Superior temporal gyrus (tissue), 1 donor: ENCODE data around the gene EFCAB12.

Experiments used
- DNase-seq: peaks from one replicate; pipeline ENCODE4 v3.0.0-alpha.2; 2016; ENCODE audit errors: extremely low spot score

The EFCAB12 gene

DNA sequence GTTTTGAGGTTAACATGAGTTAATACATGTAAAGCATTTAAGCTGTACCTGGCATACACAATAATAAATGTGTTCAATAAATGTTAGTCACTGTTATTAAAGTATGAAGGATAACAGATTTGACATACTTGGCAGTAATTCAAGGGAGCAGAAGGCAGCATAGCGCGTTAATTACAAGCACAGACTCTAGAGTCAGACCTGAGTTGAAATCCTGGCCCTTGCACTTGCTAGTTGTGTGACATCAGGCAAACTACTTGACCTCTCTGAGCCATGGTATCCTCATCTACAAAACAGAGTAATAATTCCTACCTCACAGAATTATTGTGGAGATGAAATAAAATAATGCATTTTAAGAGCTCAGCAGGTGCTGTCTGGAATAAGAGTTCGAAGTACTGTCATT is 17.0 kb upstream of the EFCAB12 start:
- DNase-seq, result no peak

DNA sequence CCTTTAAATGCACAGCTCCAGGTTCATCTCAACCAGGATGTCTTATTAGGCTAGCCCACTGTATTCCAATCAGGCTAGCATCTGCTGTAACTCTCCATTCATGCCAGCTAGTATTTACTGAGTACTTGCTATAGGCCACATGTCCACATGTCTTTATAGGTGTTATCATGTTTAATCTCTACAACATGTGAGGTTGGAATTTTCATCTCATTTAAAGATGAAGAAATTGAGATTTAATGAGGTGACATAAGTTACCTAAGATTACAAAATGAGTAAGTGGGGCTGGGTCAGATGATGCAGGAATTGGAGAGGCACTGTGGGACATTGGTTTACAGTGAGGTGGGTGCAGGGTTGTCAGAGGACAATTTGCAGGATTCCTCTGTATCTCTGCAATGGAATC is 14.5 kb upstream of the EFCAB12 start:
- DNase-seq, result peak; percentile 21

DNA sequence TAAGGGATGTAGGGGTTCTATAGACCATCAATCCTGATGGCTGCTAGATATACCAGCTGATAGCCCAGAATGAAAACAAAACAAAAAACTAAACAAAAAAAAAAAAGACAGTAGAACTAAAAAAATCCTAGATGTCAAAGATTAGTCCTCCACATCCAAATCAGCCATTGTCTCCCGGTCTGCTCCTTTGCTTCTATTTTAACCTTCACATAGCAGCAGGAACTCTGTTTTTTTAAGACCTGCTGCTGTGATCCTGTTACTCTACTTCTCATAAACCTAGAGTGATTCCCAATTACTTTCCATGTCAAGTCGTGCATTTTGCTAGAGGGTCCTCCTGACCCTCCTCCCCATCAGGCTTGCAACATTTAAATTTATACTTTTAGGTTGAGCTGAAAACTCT is 14.1 kb upstream of the EFCAB12 start:
- peak; percentile 32 for DNase-seq

DNA sequence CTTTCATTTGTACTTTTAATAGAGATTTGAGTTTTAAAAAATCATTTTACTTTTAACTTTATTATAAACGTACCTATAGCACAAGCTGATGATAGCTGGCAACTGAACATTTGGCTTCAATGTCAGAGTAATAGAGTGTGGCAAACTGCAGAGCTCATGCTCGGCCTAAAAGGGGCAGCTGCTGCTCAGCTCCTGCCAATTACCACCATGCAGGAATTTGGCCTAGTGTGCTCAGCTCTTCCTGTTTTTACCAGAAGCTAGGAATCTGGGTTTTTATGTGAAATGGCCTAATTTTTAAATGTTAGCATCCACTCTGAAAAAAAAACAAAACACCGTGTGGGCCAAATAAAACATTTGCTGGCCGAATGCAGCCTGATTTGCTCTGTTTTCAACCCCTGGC is 13.3 kb upstream of the EFCAB12 start:
- peak; percentile 73 for DNase-seq

DNA sequence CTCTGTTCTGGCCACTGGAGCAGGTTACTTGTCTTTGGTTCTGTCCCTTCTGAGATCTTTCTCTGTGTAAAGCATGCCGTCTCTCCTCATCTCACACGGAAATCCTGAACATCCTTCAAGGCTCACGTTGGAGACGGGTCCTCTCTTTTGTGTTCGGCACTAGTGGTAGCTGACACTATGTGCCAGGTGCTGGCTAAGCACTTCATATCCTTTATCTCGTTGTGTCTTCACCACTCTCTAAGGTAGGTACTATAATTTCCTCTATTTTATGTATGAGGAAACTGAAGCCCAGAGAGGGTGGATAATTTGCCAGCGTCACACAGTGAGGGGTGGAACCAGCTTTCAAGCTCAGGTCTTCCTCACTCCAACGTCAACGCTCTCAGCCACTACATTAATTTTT is 12.8 kb upstream of the EFCAB12 start:
- DNase-seq, result peak; percentile 30

DNA sequence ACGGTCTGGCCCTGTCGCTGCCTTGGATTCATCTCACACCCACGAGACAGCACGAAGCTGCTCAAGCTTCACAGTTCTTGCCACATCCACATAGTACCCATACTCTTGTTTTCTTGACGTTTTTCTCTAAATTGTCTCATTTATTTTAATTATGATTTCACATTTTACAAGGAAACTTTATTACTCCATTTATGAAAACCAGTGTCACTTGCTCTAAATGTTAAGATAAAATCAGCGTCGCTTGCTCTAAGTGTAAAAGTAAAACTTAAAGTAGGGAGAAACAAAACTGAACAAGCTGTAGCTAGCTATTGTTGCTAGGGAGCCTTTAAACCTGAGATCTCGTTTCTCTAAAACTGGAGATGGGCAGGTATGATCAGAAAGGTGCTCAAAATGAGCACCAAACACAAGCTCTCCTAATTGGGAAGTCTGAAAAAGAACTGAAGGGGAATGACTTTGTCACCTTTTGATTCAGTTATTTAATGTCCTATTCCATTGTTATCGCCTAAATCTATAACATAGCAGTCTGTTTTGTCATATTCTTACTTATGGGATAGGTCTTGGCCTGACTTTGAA is 12.3 kb upstream of the EFCAB12 start:
- peak; percentile 46 for DNase-seq

DNA sequence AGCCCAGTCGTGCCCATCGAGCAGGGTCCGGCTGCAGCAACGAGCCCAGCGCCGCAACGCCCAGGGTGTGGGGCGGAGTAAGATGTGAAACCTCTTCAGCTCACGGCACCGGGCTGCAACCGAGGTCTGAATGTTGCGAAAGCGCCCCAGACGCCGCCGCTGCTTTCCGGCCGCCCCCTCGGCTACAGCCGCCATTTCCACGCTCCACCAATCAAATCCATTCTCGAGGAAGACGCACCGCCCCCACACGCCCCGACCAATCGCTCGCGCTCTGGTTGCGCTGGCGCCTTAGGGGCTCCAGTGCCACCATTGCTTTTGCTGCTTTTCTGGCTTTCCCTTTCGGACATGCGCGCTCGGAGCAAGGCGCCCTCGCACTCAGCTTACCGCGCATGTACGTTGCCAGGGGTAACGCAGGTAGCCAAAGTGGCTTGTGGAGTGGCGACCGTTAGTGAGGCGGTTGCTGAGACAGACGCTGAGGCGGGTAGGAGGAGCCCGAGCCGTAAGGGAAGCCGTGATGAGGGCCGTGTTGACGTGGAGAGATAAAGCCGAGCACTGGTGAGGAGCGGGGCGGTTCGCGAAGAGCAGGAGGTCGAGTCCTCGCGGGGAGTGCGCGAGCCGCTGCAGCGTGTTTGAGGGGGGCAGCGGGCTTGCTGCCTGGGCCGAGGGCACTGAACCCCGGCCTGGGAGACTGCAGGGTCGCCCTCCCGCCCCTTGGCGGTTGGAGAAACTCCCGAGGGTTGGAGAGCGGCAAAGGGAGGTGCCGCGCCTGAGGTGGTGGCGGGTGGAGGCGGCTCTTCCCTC is 11.6 kb upstream of the EFCAB12 start, which contains the start of the genes IFT122 and MBD4:
TSS of gene IFT122 (plus strand) at position 408 of the 801 bp plus-strand sequence. CDS start at position 515, 107 bp downstream.
TSS of gene MBD4 (minus strand) at position 132 of the 801 bp plus-strand sequence. CDS start at position 17, 115 bp downstream.
- peak; percentile 99 for DNase-seq

DNA sequence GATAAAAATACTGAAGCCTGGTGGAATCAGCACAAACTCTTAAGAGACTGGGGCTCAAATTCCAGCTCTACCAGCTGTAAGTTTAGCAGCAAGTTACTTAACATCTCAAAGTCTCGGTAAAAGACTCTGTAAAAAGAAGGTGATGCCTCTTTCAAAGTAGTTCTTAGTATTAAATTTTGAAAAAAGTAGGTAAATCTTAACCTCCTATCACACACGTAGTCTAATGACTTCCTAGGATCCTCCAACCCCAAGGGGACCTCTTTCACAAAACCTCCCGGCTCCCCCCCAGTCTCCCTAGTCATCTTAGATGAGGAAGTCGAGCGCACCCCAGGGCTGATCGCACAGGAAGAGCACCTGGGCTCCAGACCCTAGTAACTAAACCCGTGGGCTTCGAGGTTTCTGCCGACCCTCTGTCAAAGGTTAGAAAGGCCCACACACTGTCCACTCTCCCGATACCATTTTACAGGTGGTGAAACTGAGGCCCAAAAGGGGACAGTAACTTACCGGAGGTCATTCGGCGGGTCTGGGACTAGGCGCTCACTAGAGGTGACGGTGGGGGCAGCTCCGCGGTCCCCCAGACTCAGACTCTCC is 10.9 kb upstream of the EFCAB12 start:
- peak; percentile 33 for DNase-seq

DNA sequence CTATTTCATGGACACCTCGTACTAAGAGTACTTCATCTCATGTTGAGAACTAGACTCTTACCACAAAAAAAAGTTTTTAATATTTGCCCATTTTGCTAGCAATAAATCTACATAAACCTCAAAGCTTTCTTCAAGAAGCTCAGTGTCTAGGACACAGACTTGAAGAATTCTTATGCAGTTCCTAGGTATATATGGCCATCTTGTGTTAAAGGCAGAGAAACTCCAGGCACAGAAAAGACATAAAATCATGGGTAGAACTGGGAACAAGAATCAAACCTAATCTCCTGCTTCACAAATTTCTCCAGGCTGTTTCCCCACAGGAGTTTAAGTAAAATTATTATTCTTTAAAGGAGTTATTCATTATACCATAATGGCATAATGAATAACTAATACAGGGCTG is 6.9 kb upstream of the EFCAB12 start:
- DNase-seq, result peak; percentile 12

DNA sequence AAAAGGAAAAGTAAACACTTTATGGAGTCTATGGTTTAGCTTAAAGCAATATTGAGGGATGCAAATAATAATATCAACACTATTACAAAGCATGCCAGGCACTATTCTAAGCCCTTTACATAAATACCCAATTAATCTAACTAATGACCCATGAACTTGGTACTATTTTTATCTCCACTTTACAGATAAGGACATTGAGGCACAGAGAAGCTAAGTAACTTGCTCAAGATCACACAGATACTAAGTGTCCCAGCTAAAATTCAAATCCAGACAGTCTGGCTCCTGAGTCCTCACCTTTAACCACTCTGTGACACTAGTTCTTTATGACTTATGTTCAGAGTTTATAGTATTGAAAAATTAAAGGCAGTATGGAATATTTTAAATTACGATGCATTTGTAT is 5.7 kb upstream of the EFCAB12 start:
- no peak for DNase-seq

DNA sequence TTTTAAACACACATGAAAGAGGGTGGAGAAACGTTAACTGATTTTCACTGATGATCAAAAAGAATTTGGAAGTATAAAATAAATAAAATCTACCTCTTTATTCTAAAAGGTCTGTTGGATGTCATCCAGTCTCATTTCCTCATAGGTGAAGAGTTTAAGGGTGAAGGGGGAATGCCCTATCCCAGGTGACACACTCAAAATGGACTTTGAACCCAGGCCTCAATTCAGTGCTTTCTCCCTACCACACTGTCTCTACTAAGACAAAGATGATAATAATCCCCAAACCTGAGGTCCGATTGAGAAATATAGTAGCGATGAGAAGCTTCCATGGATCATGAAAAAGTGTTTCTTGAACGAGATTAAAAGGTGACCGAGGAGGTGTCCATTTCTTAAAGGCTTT is 5.1 kb upstream of the EFCAB12 start:
- no peak for DNase-seq

DNA sequence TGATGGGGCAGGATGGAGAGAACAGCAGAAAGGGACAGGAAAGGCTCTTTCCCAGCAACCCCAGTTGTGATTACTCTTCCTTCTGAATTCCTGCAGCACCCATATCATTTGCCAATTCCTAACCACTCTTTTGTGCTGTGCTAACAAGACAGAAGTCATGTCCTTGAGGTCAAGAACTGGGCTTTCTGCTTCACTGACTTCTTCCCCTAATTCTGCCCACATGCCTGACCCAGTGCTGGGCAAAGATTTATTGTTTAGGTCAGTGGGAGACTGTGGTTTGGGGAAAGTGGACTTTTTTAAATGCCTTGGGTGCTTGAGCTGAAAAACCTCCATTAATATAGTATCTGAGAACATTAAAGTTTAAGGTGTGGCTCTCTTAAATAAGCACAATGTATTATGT is 4.2 kb upstream of the EFCAB12 start:
- DNase-seq, result no peak

DNA sequence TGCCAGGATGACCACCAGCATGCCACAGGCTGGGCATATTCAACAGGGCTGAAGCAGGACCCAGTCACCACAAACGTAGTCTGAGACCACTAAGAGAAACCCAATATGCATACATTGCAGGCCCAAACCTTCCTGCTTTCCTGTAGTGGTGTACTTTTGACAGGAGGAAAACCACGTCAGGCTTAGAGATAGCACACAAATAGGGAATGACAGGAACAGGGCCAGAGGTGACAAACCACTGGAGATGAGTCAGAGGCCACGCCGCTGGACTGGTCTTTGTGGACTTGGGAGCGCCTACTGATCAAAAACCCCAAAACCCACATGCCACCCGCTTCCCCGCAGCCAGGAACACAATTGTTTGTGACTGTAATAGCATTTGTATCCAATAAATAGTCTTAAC is 3.6 kb upstream of the EFCAB12 start:
- DNase-seq, result no peak

DNA sequence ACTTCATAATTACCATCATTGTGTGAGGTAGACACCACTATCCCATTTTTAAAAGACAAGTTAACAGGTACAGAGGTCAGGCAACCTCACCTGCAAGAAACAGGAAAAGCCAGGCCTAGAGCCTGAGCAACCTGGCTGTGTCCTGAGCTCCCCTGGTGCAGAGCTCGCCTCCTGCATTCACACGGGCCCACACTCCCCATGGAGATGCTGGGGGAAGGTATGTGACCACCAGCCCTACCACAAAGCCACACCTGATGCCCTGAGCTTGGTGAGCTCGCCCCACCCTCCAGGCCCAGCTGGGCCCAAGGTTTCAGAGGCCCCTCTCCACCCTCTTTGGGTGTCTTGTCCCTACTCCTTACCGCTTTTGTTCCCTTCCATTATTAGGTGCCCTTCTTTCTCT is 1.2 kb upstream of the EFCAB12 start:
- DNase-seq, result no peak

DNA sequence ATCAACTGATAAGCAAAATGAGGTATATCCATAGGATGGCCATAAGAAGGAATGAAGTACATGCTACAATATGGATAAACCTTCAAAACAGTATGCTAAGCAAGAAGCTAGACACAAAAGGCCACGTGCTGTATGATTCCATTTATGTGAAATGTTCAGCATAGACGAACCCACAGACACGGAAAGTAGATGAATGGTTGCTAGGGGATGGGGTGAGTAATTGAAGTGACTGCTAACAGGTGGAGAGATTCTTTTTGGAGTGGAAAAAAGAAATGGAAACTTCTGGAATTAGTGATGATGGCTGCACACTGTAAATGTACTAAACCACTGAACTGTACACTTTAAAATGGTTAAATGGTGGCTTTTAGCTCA is 630 bp upstream of the EFCAB12 start:
- no peak for DNase-seq

DNA sequence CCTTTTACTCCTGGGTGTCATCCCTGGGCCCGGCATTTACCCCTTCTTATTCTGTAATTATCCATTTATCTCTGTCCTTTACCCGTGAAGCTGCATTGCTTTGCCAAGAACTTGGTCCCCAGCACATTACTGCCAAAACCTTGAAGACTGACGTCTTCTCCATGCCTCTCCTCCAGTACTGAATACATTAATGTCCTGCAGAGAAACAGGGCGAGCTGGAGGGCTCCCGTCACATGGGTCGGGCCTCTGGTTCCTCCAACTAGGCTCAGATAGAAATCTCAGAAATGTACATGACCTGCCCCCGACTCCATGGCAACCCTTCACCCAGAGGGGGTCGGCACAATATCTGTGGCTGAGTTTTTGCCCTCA is 445 bp downstream of the EFCAB12 start:
- no peak for DNase-seq

DNA sequence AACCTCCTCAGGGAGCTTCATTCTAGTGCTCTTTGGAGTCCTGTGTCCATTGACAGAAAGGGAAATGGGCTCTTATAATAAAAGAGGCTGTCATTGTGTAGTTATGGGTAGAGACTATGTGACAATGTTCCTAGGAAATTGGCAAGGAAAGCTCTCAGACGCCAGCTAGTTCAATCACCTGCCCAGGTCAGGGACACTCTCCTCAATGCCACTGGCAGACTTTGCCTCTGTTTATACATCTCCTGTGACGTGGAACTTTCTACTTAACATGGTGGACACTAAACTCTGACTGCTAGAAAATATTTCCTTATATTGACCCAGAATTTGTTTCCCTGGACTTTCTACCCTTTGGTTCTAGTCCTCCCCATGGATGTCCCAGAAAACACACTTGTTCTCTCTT is 2.8 kb downstream of the EFCAB12 start:
- DNase-seq, result no peak

DNA sequence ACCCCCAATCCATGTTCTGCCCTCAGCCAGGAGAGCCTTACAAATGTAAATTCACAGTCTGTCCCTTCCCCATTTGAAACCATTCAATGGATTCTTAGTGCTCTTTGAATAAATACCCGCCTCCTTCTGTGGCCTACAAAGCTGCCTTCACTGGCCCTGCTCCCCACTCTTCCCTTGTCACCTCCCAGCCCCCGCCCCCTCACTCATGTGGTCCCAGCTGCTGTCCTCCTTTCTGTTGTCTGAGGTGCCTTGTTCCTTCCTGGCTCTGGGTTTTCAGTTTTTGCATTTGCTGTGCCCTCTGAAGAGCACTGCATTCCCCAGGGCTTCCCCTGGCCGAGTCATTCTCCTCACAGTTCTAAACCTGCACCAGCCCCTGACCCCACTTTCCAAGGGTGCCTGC is 3.2 kb downstream of the EFCAB12 start:
- DNase-seq, result no peak

DNA sequence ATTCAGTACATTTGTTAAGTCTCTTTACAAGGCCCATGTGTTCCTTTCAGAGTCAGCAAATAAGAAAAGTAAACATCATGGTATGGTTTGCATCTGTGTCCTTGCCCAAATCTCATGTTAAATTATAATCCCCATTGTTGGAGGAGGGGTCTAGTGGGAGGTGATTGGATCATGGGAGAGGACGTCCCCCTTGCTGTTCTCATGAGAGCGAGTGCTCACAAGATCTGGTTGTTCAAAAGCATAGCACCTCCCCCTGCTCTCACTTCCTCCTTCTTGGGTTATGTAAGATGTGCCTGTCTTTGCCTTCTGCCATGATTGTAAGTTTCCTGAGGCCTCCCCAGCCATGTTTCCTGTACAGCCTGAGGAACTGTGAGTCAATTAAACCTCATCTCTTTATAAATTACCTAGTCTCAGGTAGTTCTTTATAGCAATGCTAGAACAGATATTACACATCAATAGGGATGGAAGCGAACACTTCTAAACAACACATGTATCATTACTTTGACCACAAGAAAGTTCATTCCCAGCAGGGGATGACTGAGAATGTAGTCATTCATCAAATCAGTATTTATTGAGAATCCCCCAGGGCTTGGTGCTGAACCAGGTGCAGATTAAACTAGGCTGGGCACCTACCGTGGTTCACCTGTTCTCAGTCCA is 4.1 kb downstream of the EFCAB12 start:
- no peak for DNase-seq

DNA sequence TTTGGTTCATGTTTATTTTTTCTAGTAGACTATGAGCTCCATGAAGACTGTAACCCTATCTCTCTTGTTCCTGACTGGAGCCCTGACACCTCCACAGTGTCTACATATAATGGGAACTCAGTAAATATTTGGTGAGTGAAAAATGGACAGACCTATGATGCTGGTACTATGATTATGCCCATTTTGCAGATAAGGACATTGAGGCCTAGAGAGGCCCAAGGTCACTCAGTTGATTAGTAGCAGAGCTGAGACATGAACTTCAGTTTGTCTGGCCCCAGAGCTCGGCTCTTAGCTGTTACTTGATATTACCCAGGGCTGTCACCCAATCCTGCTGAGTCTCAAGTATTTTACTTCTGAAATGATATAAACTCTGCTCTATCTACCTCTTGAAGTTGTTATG is 5.5 kb downstream of the EFCAB12 start:
- DNase-seq, result no peak

DNA sequence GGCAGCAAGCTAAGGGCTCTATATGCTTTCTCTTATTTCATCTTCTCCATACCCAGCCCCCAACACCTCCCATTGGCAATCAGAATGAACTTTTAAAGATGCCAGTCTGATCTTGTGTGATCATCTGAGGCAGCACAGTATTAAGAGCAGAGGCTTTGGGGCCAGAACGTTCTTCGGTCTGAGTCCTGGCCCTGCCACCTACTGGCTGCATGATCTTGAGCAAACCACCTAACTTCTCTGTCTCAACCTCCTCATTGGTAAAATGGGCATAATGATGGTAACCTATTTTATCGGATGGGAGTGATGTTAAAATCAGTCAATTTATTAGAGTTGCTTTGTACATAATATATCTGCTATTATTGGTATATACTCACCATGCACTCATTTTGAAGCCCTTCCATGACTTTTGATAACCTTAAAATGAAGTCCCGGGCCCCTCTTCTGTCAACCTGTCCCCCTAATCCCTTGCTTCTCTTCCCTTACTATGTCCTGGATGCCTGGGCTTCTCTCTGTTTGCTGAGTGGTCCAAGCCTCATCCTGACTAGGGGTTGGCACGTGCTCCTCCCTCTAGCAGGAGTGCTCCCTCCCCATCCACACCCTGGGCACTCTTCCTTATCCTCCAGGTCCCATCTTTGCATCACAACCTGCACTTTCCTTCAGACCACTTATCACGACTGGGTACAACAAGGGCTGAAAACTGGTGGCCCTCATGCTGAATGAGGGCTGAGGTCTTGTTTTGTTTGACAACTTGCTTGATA is 6.3 kb downstream of the EFCAB12 start:
- DNase-seq, result no peak
